Fibroblast of pulmonary artery (primary cell): Measurements from ENCODE around the gene NCKAP5.

Source experiments
- DNase-seq: peaks from one replicate; pipeline ENCODE4 v3.0.0-alpha.2; 2010; ENCODE audit warnings: low read depth
- H3K4me3 ChIP-seq: replicated peaks from 2 replicates; pipeline ENCODE4 v1.5.1; 2011; ENCODE audit warnings: low read depth, mild to moderate bottlenecking, control low read depth, low read length, moderate library complexity
- CTCF ChIP-seq: IDR thresholded peaks from 2 replicates; pipeline ENCODE4 v1.5.1; 2011; ENCODE audit warnings: mild to moderate bottlenecking, control low read depth, low read length, inconsistent platforms; ENCODE audit errors: missing control alignments

NCKAP5 gene

GRCh38 chr2:132697556-132698205 is 870.6 kb downstream of the NCKAP5 start:
- no peak for TF ChIP-seq CTCF
- DNase-seq, result no peak
- H3K4me3 ChIP-seq, result no peak overlapping the region

- H3K4me3 ChIP-seq, result no peak overlapping the region
- no peak for TF ChIP-seq CTCF
- DNase-seq, result no peak
Observed at GRCh38 chr2:132692816-132693215, 875.4 kb downstream of the NCKAP5 start.

GRCh38 chr2:132691556-132691955 is 876.7 kb downstream of the NCKAP5 start:
- TF ChIP-seq CTCF, result no peak
- no peak for DNase-seq
- no peak overlapping the region for H3K4me3 ChIP-seq

- no peak for DNase-seq
- no peak overlapping the region for H3K4me3 ChIP-seq
- no peak for TF ChIP-seq CTCF
Observed at GRCh38 chr2:132690664-132691303, 877.5 kb downstream of the NCKAP5 start.

- DNase-seq, result peak; percentile 36
- no peak overlapping the region for H3K4me3 ChIP-seq
- TF ChIP-seq CTCF, result no peak
Observed at GRCh38 chr2:132681766-132682165, 886.5 kb downstream of the NCKAP5 start.

GRCh38 chr2:132680544-132680943 is 887.7 kb downstream of the NCKAP5 start:
- no peak overlapping the region for H3K4me3 ChIP-seq
- DNase-seq, result no peak
- TF ChIP-seq CTCF, result no peak

- no peak overlapping the region for H3K4me3 ChIP-seq
- no peak for TF ChIP-seq CTCF
- DNase-seq, result no peak
Observed at GRCh38 chr2:132678483-132678882, 889.8 kb downstream of the NCKAP5 start.
